PC-3 (cell line): ENCODE results near the gene OSBPL6.

ENCODE experiments used
- CTCF ChIP-seq: fragments of 300-600 bp; sonication (generic); conservative IDR thresholded peaks from 2 replicates; pipeline ENCODE4 v1.5.1; 2017; ENCODE audit warnings: antibody characterized with exemption, low read depth, mild to moderate bottlenecking, low read length
- EZH2 ChIP-seq: fragments of 300-600 bp; sonication (generic); IDR thresholded peaks from one replicate; pipeline ENCODE4 v1.6.1; 2017; ENCODE audit warnings: antibody characterized with exemption, mild to moderate bottlenecking, low read length; ENCODE audit not compliant: unreplicated experiment

GRCh38 chr2:178271094-178271493 is 76.8 kb downstream of the OSBPL6 start:
- TF ChIP-seq EZH2, result no peak
- TF ChIP-seq CTCF, result no peak
